Trophoblast cell (in vitro differentiated cells and primary cell): Measurements from ENCODE around the gene SUSD1.

ENCODE experiments used
- DNase-seq, 2 donors: peaks; one replicate each; pipeline ENCODE4 v3.0.0-alpha.2; 2016
- H2AFZ ChIP-seq: 2 replicates; pipeline ENCODE4 v1.6.1; 2013; ENCODE audit warnings: low read length, moderate library complexity, mild to moderate bottlenecking; ENCODE audit not compliant: insufficient read depth, poor library complexity
- H2AK5ac ChIP-seq: 2 replicates; pipeline ENCODE4 v1.6.1; 2013; ENCODE audit warnings: mild to moderate bottlenecking, low read length
- H2BK120ac ChIP-seq: 2 replicates; pipeline ENCODE4 v1.6.1; 2013; ENCODE audit warnings: low read length, mild to moderate bottlenecking, moderate library complexity; ENCODE audit not compliant: insufficient read depth, poor library complexity
- H2BK12ac ChIP-seq: 2 replicates; pipeline ENCODE4 v1.6.1; 2013; ENCODE audit warnings: mild to moderate bottlenecking, low read length, moderate library complexity
- H2BK5ac ChIP-seq: 2 replicates; pipeline ENCODE4 v1.6.1; 2013; ENCODE audit warnings: low read length, low read depth, moderate library complexity, mild to moderate bottlenecking; ENCODE audit not compliant: poor library complexity
- H3K14ac ChIP-seq: 2 replicates; pipeline ENCODE4 v1.6.1; 2013; ENCODE audit warnings: mild to moderate bottlenecking, low read length
- H3K18ac ChIP-seq: 2 replicates; pipeline ENCODE4 v1.6.1; 2013; ENCODE audit warnings: mild to moderate bottlenecking, low read length
- H3K23ac ChIP-seq: 2 replicates; pipeline ENCODE4 v1.6.1; 2013; ENCODE audit warnings: low read length
- H3K27ac ChIP-seq: 2 replicates; pipeline ENCODE4 v1.5.1; 2013; ENCODE audit warnings: low read depth, mild to moderate bottlenecking, inconsistent platforms, low read length, moderate library complexity
- H3K27me3 ChIP-seq: 2 replicates; pipeline ENCODE4 v1.6.1; 2013; ENCODE audit warnings: inconsistent platforms, mild to moderate bottlenecking, low read length, moderate library complexity; ENCODE audit not compliant: insufficient read depth
- H3K36me3 ChIP-seq, 2 experiments: 1 replicate in 1 of 2; 2 replicates in 1 of 2; pipeline ENCODE4 v1.6.1; 2013; ENCODE audit warnings: low read length in 2 of 2, mild to moderate bottlenecking in 2 of 2, moderate library complexity in 1 of 2; ENCODE audit not compliant: insufficient read depth in 2 of 2, control insufficient read depth in 1 of 2
- H3K4ac ChIP-seq: 2 replicates; pipeline ENCODE4 v1.6.1; 2013; ENCODE audit warnings: low read depth, mild to moderate bottlenecking, low read length, moderate library complexity
- H3K4me1 ChIP-seq, 2 experiments: 1 replicate in 1 of 2; 2 replicates in 1 of 2; pipeline ENCODE4 v1.6.1; 2013; ENCODE audit warnings: low read length in 2 of 2, mild to moderate bottlenecking in 2 of 2, moderate library complexity in 1 of 2; ENCODE audit not compliant: insufficient read depth in 2 of 2, control insufficient read depth in 1 of 2
- H3K4me2 ChIP-seq: 2 replicates; pipeline ENCODE4 v1.6.1; 2013; ENCODE audit warnings: inconsistent platforms, mild to moderate bottlenecking, low read length, moderate library complexity
- H3K4me3 ChIP-seq: 2 replicates; pipeline ENCODE4 v1.5.1; 2013; ENCODE audit warnings: mild to moderate bottlenecking, low read depth, low read length, inconsistent platforms
- H3K79me1 ChIP-seq: one replicate; pipeline ENCODE4 v1.6.1; 2013; ENCODE audit warnings: low read length
- H3K79me2 ChIP-seq: 2 replicates; pipeline ENCODE4 v1.6.1; 2013; ENCODE audit warnings: low read length, mild to moderate bottlenecking; ENCODE audit not compliant: control insufficient read depth, insufficient read depth, poor library complexity
- H3K9ac ChIP-seq: 2 replicates; pipeline ENCODE4 v1.6.1; 2013; ENCODE audit warnings: mild to moderate bottlenecking, low read length
- H3K9me3 ChIP-seq: 2 replicates; pipeline ENCODE4 v1.6.1; 2013; ENCODE audit warnings: low read depth, mild to moderate bottlenecking, control low read depth, inconsistent platforms, low read length; ENCODE audit not compliant: insufficient read depth
- H4K12ac ChIP-seq: 2 replicates; pipeline ENCODE4 v1.6.1; 2013; ENCODE audit warnings: low read depth, mild to moderate bottlenecking, low read length, moderate library complexity
- H4K8ac ChIP-seq: 2 replicates; pipeline ENCODE4 v1.6.1; 2013; ENCODE audit warnings: low read depth, mild to moderate bottlenecking, low read length, moderate library complexity
- H4K91ac ChIP-seq: one replicate; pipeline ENCODE4 v1.6.1; 2013; ENCODE audit warnings: low read depth, mild to moderate bottlenecking, low read length, moderate library complexity
- WGBS: extraction: QIAGEN DNeasy Blood & Tissue Kit; methylation state at CpG from one replicate; pipeline ENCODE4 v1.1.7; 2013; ENCODE audit warnings: missing lambda C conversion rate; ENCODE audit not compliant: insufficient read length, insufficient coverage; ENCODE audit errors: extremely low coverage; 5-methylcytosine and 5-hydroxymethylcytosine counted together

Gene SUSD1

GRCh38 chr9:112029921-112030444 lies 145.1 kb downstream of the SUSD1 start:
- peak; percentile 70 to 78 for DNase-seq
- H2AK5ac ChIP-seq, result no peak overlapping the region
- H4K8ac ChIP-seq, result no peak overlapping the region
- no peaks in the 10 kb centered on the region for H3K79me2 ChIP-seq
- H3K14ac ChIP-seq, result no peak overlapping the region
- H3K27me3 ChIP-seq, result no peaks in the 10 kb centered on the region
- peaks cover 4 to 7% of the 10 kb centered on the region in 2 experiments for H3K4me1 ChIP-seq
- no peak overlapping the region for H3K4me3 ChIP-seq
- no peak overlapping the region for H4K91ac ChIP-seq
- no peaks in the 10 kb centered on the region for H3K9me3 ChIP-seq
- no peak overlapping the region for H3K9ac ChIP-seq
- H2BK5ac ChIP-seq, result no peak overlapping the region
- no peak overlapping the region for H2BK12ac ChIP-seq
- H3K27ac ChIP-seq, result no peak overlapping the region
- no peak overlapping the region for H3K4ac ChIP-seq
- no peak overlapping the region for H3K4me2 ChIP-seq
- WGBS, result no CpG with 5 or more reads among the region's 3 CpGs
- peaks cover 6% of the 10 kb centered on the region for H3K79me1 ChIP-seq
- H2AFZ ChIP-seq, result no peak overlapping the region
- H3K18ac ChIP-seq, result no peak overlapping the region
- no peak overlapping the region for H2BK120ac ChIP-seq
- H3K36me3 ChIP-seq, result peaks cover 0 to 2% of the 10 kb centered on the region in 2 experiments
- no peak overlapping the region for H3K23ac ChIP-seq
- no peak overlapping the region for H4K12ac ChIP-seq

GRCh38 chr9:112028242-112029221 lies 146.6 kb downstream of the SUSD1 start:
- H2AK5ac ChIP-seq, result no peak overlapping the region
- no peaks in the 10 kb centered on the region for H3K9me3 ChIP-seq
- H4K91ac ChIP-seq, result no peak overlapping the region
- H3K27ac ChIP-seq, result no peak overlapping the region
- no peak overlapping the region for H4K12ac ChIP-seq
- H3K79me2 ChIP-seq, result no peaks in the 10 kb centered on the region
- H2BK120ac ChIP-seq, result no peak overlapping the region
- no peak overlapping the region for H3K14ac ChIP-seq
- H3K36me3 ChIP-seq, result peaks cover 0 to 2% of the 10 kb centered on the region in 2 experiments
- DNase-seq, result peak; percentile 12 to 67
- no peak overlapping the region for H4K8ac ChIP-seq
- H2BK12ac ChIP-seq, result no peak overlapping the region
- peaks cover 0 to 4% of the 10 kb centered on the region in 2 experiments for H3K4me1 ChIP-seq
- no peak overlapping the region for H3K9ac ChIP-seq
- no peak overlapping the region for H3K23ac ChIP-seq
- H3K4me2 ChIP-seq, result no peak overlapping the region
- no peaks in the 10 kb centered on the region for H3K79me1 ChIP-seq
- no peak overlapping the region for H2AFZ ChIP-seq
- no peaks in the 10 kb centered on the region for H3K27me3 ChIP-seq
- no CpG with 5 or more reads among the region's 13 CpGs for WGBS
- H3K4ac ChIP-seq, result no peak overlapping the region
- H3K4me3 ChIP-seq, result no peak overlapping the region
- no peak overlapping the region for H2BK5ac ChIP-seq
- H3K18ac ChIP-seq, result no peak overlapping the region

- H3K79me1 ChIP-seq, result no peaks in the 10 kb centered on the region
- H3K4me2 ChIP-seq, result no peak overlapping the region
- no peak overlapping the region for H2BK120ac ChIP-seq
- no peak overlapping the region for H2BK12ac ChIP-seq
- H4K12ac ChIP-seq, result no peak overlapping the region
- peaks cover 0 to 4% of the 10 kb centered on the region in 2 experiments for H3K4me1 ChIP-seq
- no peaks in the 10 kb centered on the region for H3K9me3 ChIP-seq
- no peaks in the 10 kb centered on the region for H3K79me2 ChIP-seq
- no peaks in the 10 kb centered on the region for H3K27me3 ChIP-seq
- no peak overlapping the region for H3K23ac ChIP-seq
- no peak overlapping the region for H3K9ac ChIP-seq
- no peak overlapping the region for H2AFZ ChIP-seq
- DNase-seq, result no peak
- no peak overlapping the region for H4K8ac ChIP-seq
- no peak overlapping the region for H4K91ac ChIP-seq
- H3K36me3 ChIP-seq, result peaks cover 0 to 2% of the 10 kb centered on the region in 2 experiments
- no peak overlapping the region for H3K27ac ChIP-seq
- no peak overlapping the region for H3K4ac ChIP-seq
- H3K4me3 ChIP-seq, result no peak overlapping the region
- no peak overlapping the region for H2BK5ac ChIP-seq
- H3K18ac ChIP-seq, result no peak overlapping the region
- H3K14ac ChIP-seq, result no peak overlapping the region
- no peak overlapping the region for H2AK5ac ChIP-seq
- WGBS, result no CpG with 5 or more reads among the region's 3 CpGs
These were observed 149.2 kb downstream of the SUSD1 start for GRCh38 chr9:112025850-112026249.

GRCh38 chr9:112021742-112022141 lies 153.4 kb downstream of the SUSD1 start:
- no peak overlapping the region for H4K91ac ChIP-seq
- no peaks in the 10 kb centered on the region for H3K27me3 ChIP-seq
- H3K4me1 ChIP-seq, result no peaks in the 10 kb centered on the region
- no peak overlapping the region for H2BK120ac ChIP-seq
- no peak overlapping the region for H3K18ac ChIP-seq
- H3K36me3 ChIP-seq, result no peaks in the 10 kb centered on the region
- H4K8ac ChIP-seq, result no peak overlapping the region
- H3K27ac ChIP-seq, result no peak overlapping the region
- no peaks in the 10 kb centered on the region for H3K79me2 ChIP-seq
- H2AK5ac ChIP-seq, result no peak overlapping the region
- H3K9ac ChIP-seq, result no peak overlapping the region
- no peaks in the 10 kb centered on the region for H3K9me3 ChIP-seq
- no peak overlapping the region for H3K23ac ChIP-seq
- no peak overlapping the region for H3K4me2 ChIP-seq
- no peak overlapping the region for H2BK5ac ChIP-seq
- no CpG with 5 or more reads among the region's 2 CpGs for WGBS
- no peak overlapping the region for H3K4ac ChIP-seq
- H3K14ac ChIP-seq, result no peak overlapping the region
- H3K79me1 ChIP-seq, result no peaks in the 10 kb centered on the region
- no peak overlapping the region for H4K12ac ChIP-seq
- no peak overlapping the region for H3K4me3 ChIP-seq
- DNase-seq, result no peak
- no peak overlapping the region for H2BK12ac ChIP-seq
- no peak overlapping the region for H2AFZ ChIP-seq
